ENCODE measurements around the gene DNER.

DNA sequence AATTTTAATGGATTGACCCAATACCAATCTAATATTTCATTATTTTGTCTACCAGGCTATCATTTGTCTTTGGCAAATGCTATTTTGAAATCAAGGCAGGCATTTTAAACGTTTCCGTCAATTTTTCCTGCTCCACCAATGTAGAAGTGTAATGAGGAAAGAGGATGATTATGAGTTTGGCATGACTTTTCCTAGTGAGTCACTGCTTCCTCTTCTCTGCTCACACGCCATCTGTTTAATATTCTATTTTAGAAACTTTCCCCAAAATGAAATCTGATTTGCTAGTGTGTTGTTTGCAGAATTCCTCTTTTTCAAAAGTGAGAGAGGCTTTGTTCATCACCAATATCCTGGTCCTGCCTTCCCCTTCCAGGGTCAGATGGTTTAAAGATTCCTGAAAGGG lies 400.8 kb downstream of the DNER start:
- no peak for TF ChIP-seq POLR2AphosphoS5 (IDR thresholded peaks at IDR 0.05)
- TF ChIP-seq, protein P1, sequence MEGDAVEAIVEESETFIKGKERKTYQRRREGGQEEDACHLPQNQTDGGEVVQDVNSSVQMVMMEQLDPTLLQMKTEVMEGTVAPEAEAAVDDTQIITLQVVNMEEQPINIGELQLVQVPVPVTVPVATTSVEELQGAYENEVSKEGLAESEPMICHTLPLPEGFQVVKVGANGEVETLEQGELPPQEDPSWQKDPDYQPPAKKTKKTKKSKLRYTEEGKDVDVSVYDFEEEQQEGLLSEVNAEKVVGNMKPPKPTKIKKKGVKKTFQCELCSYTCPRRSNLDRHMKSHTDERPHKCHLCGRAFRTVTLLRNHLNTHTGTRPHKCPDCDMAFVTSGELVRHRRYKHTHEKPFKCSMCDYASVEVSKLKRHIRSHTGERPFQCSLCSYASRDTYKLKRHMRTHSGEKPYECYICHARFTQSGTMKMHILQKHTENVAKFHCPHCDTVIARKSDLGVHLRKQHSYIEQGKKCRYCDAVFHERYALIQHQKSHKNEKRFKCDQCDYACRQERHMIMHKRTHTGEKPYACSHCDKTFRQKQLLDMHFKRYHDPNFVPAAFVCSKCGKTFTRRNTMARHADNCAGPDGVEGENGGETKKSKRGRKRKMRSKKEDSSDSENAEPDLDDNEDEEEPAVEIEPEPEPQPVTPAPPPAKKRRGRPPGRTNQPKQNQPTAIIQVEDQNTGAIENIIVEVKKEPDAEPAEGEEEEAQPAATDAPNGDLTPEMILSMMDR (IDR thresholded peaks at IDR 0.05) = no peak
